NCI-H1105 treated with DMSO at 0.1 percent for 48 hours (cell line): ENCODE results near the gene BZW1.

Source experiments
- DNase-seq: peaks from one replicate; lab custom pipeline; 2025; lab: John Stamatoyannopoulos, UW

The BZW1 gene

GRCh38 chr2:200839513-200839912 lies 27.8 kb downstream of the BZW1 start:
- no peak for DNase-seq

GRCh38 chr2:200843993-200844948 lies 32.6 kb downstream of the BZW1 start:
- DNase-seq: no peak

- no peak for DNase-seq
Observed at GRCh38 chr2:200845194-200845593, 33.5 kb downstream of the BZW1 start.

GRCh38 chr2:200845669-200846325 lies 34.1 kb downstream of the BZW1 start:
- DNase-seq: no peak

GRCh38 chr2:200847269-200847668 lies 35.6 kb downstream of the BZW1 start:
- no peak for DNase-seq

GRCh38 chr2:200847939-200848338 lies 36.2 kb downstream of the BZW1 start:
- no peak for DNase-seq

- no peak for DNase-seq
Observed at GRCh38 chr2:200850512-200851256, 39.0 kb downstream of the BZW1 start.

- no peak for DNase-seq
Observed at GRCh38 chr2:200851398-200852248, 39.9 kb downstream of the BZW1 start.

- DNase-seq: no peak
Observed at GRCh38 chr2:200852605-200853004, 40.9 kb downstream of the BZW1 start.

GRCh38 chr2:200856806-200857205 lies 45.1 kb downstream of the BZW1 start:
- no peak for DNase-seq

GRCh38 chr2:200860092-200860795 lies 48.5 kb downstream of the BZW1 start:
- no peak for DNase-seq

GRCh38 chr2:200861617-200862155 lies 50.0 kb downstream of the BZW1 start:
- no peak for DNase-seq

- peak; percentile 8 for DNase-seq
Observed at GRCh38 chr2:200862532-200863000, 50.9 kb downstream of the BZW1 start.

- DNase-seq: no peak
Observed at GRCh38 chr2:200863782-200864175, 52.1 kb downstream of the BZW1 start.

- DNase-seq: peak; percentile 79
Observed at GRCh38 chr2:200864176-200865034, 52.7 kb downstream of the BZW1 start, which contains the start of gene CLK1. Gene CLK1, minus strand, starts transcription at chr2:200864658. Its CDS starts 2,796 bp downstream, at chr2:200861862.

- DNase-seq: no peak
Observed at GRCh38 chr2:200869014-200869413, 57.3 kb downstream of the BZW1 start.

GRCh38 chr2:200871151-200871550 lies 59.4 kb downstream of the BZW1 start:
- DNase-seq: no peak

- DNase-seq: no peak
Observed at GRCh38 chr2:200873560-200873959, 61.9 kb downstream of the BZW1 start.
